Measurements from ENCODE around the gene PRKN. TPM values are rescaled to one million over a fixed set of nuclear protein-coding genes. Genes with fewer than 3 reads are reported as not detected.

The PRKN gene
- total RNA-seq, 4 donors from 2014 or later, result 5.2 to 121 (median 6.9) TPM

DNA sequence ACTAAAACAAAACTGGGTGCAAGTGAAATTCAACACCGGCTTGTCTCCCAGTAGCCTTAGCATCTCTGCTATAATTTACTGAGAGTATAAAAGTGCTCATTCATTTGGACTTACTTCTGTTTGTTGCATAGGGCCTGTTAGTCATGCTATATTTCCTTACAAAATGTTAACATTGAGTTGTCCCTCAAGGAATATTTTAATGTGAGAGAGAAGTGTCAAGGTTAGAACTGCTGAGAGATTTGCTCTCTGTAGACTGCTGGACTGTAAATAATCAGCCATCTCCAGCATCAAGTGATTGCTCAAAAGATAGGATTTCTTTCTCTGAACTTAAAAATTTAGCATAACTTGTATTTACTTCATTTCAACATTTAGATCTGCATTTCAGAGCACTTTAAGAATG lies 1125.2 kb downstream of the PRKN start:
- DNase-seq, result no peak
- H3K27ac ChIP-seq, result no peak overlapping the region
- H3K27me3 ChIP-seq, result no peaks in the 10 kb centered on the region
- no peaks in the 10 kb centered on the region for H3K9me3 ChIP-seq
- no peaks in the 10 kb centered on the region for H3K4me1 ChIP-seq
- TF ChIP-seq, protein P1, sequence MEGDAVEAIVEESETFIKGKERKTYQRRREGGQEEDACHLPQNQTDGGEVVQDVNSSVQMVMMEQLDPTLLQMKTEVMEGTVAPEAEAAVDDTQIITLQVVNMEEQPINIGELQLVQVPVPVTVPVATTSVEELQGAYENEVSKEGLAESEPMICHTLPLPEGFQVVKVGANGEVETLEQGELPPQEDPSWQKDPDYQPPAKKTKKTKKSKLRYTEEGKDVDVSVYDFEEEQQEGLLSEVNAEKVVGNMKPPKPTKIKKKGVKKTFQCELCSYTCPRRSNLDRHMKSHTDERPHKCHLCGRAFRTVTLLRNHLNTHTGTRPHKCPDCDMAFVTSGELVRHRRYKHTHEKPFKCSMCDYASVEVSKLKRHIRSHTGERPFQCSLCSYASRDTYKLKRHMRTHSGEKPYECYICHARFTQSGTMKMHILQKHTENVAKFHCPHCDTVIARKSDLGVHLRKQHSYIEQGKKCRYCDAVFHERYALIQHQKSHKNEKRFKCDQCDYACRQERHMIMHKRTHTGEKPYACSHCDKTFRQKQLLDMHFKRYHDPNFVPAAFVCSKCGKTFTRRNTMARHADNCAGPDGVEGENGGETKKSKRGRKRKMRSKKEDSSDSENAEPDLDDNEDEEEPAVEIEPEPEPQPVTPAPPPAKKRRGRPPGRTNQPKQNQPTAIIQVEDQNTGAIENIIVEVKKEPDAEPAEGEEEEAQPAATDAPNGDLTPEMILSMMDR (IDR thresholded peaks at IDR 0.05), result no peak
- TF ChIP-seq POLR2A (IDR thresholded peaks at IDR 0.05), result no peak
- H3K36me3 ChIP-seq, result no peaks in the 10 kb centered on the region
- H3K4me3 ChIP-seq (replicated peaks in 1 of 3), result no peak overlapping the region
- intact Hi-C loops (cut with DNase I), result no loop called here
- WGBS, 2 donors, result 89 to 91% methylated on average over 1 of the region's 1 CpG

DNA sequence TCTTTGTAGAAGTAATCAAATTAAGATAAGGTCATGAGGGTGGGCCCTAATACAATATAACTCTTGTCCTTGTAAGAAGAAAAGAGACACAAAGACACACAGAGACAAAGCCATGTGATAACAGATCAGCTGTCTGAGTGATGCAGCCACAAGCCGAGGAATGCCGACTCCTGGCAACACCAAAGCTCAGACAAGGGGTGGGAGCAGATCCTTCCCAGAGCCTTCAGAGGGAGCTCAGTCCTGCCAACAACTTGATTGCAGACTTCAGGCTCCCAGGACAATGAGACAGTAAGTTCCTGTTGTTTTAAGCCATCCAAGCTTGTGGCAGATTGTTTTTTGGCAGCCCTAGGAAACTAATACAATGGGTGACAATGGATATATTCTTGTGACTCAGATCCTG lies 1128.7 kb downstream of the PRKN start:
- H3K4me3 ChIP-seq (replicated peaks in 1 of 3), result no peak overlapping the region
- WGBS, 2 donors, result 94% methylated on average over 2 of the region's 2 CpGs
- no peaks in the 10 kb centered on the region for H3K36me3 ChIP-seq
- TF ChIP-seq POLR2A (IDR thresholded peaks at IDR 0.05), result no peak
- TF ChIP-seq, protein P1 (IDR thresholded peaks at IDR 0.05), result no peak
- DNase-seq, result no peak
- no peak overlapping the region for H3K27ac ChIP-seq
- H3K4me1 ChIP-seq, result no peaks in the 10 kb centered on the region
- intact Hi-C loops (cut with DNase I), result no loop called here
- no peaks in the 10 kb centered on the region for H3K27me3 ChIP-seq
- H3K9me3 ChIP-seq, result no peaks in the 10 kb centered on the region

DNA sequence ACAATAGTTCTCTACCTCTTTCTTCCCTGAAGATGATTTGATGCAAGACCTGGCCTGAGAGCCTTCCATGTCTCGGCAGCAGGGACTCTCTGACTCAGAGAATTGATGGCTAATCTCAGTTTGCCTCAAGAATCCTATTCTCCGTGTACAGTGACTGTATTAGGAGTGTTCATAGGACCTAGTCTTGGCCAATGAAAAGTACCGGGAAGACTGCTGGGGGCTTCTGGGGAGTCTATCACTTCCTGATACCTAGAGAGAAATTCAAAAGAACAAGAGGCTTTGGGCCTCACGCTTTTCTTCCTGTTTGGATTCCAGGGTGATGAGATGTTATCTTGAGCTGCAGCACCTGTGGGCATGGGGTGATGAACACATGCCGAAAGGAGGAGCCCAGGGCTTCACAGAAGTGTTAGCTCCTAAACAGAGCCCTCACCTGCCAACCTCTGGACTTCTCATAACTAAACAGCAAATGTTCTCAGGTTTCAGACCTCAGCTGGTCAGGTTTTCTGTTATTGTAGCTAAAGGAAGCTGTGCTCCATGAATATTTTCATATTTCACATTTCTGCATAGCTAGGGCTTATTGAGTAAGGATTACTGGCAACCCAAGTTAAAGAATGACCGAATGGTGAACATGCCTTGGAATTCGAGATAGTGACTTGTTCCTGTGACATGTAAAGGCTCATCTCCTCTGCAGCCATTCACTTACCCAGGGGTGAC lies 1130.6 kb downstream of the PRKN start:
- Histone ChIP-seq H3K36me3 (no peaks in the 10 kb centered on the region), H3K9me3 (no peaks in the 10 kb centered on the region), H3K4me1 (no peaks in the 10 kb centered on the region), H3K4me3 (replicated peaks in 1 of 3) (no peak overlapping the region), H3K27ac (no peak overlapping the region), H3K27me3 (no peaks in the 10 kb centered on the region)
- WGBS, 2 donors, result 74 to 79% methylated on average over 7 of the region's 7 CpGs
- DNase-seq, result no peak
- TF ChIP-seq, protein P1 (IDR thresholded peaks at IDR 0.05), result no peak
- TF ChIP-seq POLR2A (IDR thresholded peaks at IDR 0.05), result no peak
- intact Hi-C loops (cut with DNase I), result no loop called here

DNA sequence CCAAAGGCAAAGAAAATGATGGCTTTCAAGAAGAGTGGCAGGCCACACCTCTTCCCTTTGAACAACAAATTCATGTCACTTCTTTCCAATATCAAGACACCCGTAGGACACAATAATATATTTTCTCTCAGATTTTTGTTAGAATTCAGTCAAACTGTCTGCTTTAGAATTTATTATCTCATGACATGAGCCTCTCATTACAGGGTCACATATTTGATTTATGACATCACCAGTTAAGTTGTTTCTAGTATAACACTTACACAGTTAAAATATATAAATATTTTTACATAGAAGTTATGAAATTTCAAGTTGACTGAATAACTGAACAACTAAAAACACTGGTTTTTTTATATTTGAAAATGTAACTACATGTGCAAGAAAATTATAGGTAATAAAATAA lies 1133.2 kb downstream of the PRKN start:
- WGBS, 2 donors, result 87 to 96% methylated on average over 1 of the region's 1 CpG
- DNase-seq, result no peak
- TF ChIP-seq, protein P1 (IDR thresholded peaks at IDR 0.05), result no peak
- TF ChIP-seq POLR2A (IDR thresholded peaks at IDR 0.05), result no peak
- Histone ChIP-seq H3K36me3 (no peaks in the 10 kb centered on the region), H3K4me1 (no peaks in the 10 kb centered on the region), H3K4me3 (replicated peaks in 1 of 3) (no peak overlapping the region), H3K9me3 (no peaks in the 10 kb centered on the region), H3K27me3 (no peaks in the 10 kb centered on the region), H3K27ac (no peak overlapping the region)
- intact Hi-C loops (cut with DNase I), result no loop called here

DNA sequence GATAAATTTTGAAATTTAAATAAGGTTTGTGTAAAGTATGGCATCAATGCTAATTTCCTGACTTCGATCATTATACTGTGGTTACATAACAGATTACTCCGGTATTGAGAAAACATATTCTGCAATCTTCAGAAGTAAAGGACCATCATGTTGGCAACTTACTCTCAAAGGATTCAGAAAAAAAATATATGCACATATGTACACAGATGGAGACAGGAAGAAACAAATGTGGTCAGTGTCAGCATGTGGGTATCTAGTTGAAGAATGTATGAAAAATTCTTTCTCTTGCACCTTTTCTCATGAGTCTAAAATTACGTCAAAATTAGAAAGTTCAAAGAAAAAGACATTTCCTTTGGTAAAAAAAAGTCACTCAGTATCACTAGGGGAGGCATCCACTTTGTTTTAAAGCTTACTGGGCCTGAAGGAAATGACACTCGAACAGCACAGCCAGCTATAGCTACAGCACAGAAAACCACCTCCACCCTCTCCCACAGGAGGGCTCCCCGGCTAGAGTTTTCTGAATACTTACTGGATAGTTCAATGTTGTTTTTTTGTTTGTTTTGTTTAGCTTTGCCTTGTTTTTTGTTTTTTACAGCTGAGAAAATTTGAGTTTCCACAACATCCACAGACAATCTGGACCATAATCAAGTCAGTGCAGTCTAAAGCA lies 1136.5 kb downstream of the PRKN start:
- 54 to 61% methylated on average over 5 of the region's 5 CpGs for WGBS, 2 donors

More for the DNA sequence above, 1136.5 kb downstream of the PRKN start:
- Histone ChIP-seq H3K27ac (no peak overlapping the region), H3K4me3 (replicated peaks in 1 of 3) (no peak overlapping the region), H3K27me3 (no peaks in the 10 kb centered on the region), H3K36me3 (no peaks in the 10 kb centered on the region), H3K9me3 (no peaks in the 10 kb centered on the region), H3K4me1 (no peaks in the 10 kb centered on the region)
- DNase-seq, result no peak
- TF ChIP-seq POLR2A (IDR thresholded peaks at IDR 0.05), result no peak
- TF ChIP-seq, protein P1 (IDR thresholded peaks at IDR 0.05), result no peak
- intact Hi-C loops (cut with DNase I), result no loop called here

All from thyroid gland (tissue), 4 donors.